ENCODE results near the gene ACOX3. TPM values are rescaled to one million over a fixed set of nuclear protein-coding genes. Genes with fewer than 3 reads are reported as not detected.
"Not testable (repeated sequence)": the region's sequence is repeated elsewhere in the genome, so short reads cannot be mapped to it uniquely, and the experiment has no call there.

The ACOX3 gene
- polyA plus RNA-seq, 3 donors: 15.9 to 20.6 (median 17.8) TPM

DNA sequence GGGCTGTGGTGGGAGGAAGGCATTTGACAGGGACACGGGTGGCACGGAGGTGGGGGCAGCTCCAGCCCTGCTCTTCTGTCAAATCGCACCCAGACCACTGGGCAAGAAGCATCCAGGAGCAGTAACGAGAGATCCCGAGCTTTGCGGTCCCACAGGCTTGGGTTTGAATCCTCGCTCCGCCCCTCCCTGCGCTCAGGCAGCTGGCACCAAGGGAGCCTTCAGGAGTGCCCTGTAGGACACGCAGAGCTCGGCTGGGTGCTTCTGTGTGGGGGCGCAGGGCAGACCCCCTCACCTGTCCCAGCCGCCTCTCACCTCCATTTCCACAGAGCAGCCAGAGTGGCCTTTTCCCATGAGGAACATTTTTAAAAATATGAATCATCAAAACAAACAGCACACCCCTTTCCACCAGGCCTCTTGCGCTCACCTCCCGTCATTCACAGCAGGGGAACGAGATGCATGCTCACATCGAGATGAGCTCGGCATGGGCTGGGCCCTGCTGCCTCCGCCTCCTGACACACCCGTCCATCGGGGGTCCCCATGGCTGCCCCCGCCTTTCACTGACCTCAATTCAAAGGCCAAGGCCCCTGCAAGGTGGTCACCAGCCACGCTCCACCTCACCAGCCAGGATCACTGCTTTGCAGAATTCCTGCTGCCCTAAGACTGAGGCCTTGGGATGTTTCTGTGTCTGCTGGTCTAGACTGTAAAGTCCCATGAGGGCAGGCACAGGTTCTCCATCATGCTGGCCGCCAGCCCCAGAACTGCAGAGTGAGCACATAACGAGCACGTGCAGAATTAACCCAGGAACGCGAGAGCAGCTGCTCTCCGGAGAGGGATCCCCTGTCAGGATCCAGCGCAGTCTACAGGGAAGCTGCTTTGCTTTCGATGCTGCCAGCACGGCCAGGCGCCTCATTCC is 52.7 kb downstream of the ACOX3 start:
- DNase-seq: no peak

DNA sequence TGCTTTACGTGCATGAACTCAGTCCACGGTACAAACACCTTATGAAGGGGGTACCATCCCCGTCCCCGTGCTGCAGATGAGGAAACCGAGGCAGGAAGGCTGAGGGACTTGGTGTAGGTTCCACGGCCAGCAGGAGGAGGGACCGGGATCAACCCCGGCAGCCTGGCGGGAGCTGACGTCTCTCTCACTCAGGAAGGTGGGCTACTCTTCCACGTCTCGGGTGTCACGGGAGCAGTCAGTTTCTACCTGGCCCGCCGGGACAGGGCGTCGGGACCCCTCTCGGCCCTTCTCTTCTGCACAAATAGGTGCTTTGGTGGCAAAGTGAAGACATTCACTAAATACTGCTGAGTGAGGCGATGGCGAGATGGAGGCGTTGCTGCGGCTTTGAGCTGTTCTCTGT is 53.3 kb downstream of the ACOX3 start:
- no peak for DNase-seq

DNA sequence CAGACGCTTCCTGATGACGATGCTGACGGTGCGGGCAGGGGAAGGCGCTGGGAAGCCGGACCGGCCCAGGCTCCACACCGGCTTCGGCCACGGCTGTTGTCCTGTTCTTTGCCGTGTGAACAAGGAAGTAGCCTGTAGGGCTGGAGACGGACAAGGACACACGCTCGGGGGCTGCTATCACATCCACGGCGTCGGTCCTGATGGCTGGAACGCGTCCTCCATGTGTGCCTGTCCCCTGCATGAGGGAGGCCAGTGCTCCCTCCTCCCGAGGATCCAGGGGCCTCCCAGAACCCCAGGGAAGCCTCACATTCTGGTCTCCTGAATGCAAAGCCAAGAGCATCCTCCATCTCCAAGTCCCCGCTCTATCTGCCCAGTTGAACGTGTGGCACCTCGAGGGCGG is 53.8 kb downstream of the ACOX3 start:
- no peak for DNase-seq

- DNase-seq: not testable (repeated sequence)
Measured at GRCh38 chr4:8386131-8386530, 54.4 kb downstream of the ACOX3 start.

DNA sequence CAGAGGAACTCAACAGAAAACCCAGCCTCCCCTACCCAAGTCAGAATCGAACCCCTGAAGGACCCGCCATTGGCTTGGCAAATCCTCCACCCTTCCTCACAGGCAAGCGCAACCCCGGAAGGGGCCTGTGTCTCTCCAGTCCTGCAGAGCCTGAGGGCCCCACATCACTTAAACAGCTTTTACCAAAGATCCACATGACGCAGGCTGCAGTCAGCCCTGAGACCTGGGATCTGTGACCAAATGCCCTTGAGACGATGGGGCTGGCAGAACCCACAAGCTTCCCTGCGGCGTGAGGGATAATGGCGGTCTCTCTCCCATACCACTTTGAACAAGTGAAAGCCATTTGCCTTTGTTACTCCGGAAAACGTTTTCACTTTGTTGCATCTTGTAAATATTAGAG is 54.9 kb downstream of the ACOX3 start:
- DNase-seq: no peak

GRCh38 chr4:8385106-8385505 is 55.4 kb downstream of the ACOX3 start:
- DNase-seq: no peak

- DNase-seq: no peak
Measured at GRCh38 chr4:8384397-8385060, 56.0 kb downstream of the ACOX3 start.

DNA sequence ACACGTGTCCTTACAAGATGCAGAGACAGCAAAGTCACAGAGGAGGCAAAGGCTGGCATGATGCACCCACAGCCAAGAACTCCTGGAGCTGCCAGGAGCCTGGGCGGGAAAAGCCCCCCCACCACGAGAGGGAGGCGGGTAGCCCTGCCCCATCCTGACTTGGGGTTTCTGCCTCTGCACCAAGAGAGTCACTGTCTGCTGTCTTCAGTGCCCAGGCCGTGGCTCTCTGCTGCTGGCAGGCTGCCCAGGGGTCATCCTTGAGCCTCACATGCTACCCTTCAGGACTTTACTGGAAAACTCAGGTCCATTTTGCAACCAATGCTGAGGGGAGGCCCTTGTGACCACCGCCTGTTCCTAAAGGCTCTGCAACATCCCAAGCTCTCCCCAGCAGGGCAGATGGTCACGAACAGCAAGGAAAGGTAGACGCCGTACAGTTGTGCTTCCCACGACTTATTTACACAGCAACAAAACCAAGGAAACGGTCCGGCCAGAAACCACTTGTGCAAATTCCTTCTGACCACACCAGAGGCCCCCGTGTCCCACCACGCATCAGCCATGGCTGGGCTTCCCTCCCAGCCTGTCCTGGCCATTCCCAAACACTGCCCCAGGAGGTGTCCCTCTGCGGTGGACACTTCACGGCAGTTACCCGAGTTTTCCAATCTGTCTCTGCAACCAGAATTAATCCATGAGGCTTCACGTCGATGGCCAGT is 56.9 kb downstream of the ACOX3 start:
- peak; percentile 55 for DNase-seq

GRCh38 chr4:8383016-8383415 is 57.5 kb downstream of the ACOX3 start:
- DNase-seq: no peak

- DNase-seq: no peak
Measured at GRCh38 chr4:8381814-8382581, 58.5 kb downstream of the ACOX3 start.

DNA sequence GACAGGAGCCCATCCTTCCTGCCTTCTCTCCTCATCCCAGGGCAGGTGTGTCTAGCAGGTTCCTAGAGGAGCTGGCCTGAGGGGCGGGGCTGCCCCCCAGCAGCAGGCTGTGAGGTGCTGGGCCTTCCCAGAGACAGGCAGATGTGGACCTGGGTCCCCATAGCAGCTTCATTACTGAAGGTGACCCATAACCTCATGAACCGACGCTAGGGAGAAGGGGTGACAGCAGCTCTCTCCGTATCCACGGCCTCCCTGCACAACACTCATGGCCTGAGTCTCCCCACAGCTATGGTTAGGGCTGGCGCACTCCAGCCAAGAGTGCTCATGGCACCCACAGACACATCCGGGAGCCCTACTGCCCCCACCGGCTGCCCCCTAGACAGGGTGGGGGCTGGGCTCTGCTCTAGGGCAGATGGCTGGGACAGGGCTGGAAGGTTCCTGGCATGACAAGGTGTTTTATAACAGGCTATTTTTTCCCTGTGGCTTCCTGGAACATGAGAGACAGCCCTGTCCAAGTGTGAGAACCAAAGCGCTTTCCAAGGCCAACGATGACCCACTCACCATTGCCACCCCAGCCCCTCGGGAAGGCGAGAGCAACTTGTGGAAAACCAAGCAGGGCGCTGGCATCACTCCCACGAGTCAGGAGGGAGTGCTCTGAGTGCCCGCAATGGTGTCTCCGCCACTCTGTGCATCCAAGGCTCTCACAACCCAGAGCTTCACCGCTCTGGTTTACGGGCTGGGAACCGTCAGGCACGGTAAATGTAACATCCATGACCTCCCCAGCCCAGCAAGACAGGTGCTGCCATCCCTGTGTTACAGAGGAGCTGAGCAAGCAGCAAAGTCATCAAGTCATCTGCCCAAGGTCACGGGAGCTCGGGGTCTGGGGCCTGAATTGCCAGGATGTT is 59.8 kb downstream of the ACOX3 start:
- DNase-seq: no peak

- DNase-seq: no peak
Measured at GRCh38 chr4:8379771-8380170, 60.8 kb downstream of the ACOX3 start.

DNA sequence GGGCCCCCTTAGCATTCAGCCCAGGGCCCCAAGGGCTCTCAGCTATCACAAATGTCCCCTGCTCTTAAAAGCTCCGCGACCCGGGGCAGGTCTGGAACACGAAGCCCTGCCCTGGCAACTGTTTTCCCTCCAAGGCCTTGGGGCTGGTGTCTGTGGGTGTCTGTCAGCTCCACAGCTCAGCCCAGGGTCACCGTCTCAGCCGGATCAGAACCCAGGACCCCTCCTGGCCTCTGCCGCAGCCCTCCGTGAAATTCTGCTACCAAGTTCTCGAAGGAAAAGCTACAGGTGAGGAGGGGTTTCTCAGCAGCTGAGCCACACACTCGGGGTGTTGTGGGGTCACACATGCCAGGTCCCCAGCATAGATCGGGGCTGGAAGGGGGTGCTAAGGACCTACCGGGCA is 61.2 kb downstream of the ACOX3 start:
- no peak for DNase-seq

DNA sequence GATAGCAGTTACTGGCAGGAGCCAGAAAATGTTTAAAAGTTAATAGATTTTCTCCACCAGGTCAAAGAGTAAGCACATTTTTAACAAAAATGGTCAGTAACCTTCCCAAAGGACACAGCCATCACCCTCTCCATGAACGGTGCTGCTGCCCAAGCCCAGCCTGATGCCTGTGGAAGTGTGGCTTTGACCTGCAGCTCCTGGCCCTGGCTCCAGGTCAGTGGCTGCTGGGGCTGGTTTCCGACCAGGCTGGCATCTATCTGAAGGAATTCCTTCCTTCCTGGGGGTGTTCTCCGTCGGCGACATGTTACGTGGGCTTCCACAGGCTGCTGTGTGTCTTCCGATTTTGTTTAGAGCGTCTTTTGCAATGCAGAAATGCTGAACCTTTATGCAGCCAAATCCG is 61.7 kb downstream of the ACOX3 start:
- no peak for DNase-seq

DNA sequence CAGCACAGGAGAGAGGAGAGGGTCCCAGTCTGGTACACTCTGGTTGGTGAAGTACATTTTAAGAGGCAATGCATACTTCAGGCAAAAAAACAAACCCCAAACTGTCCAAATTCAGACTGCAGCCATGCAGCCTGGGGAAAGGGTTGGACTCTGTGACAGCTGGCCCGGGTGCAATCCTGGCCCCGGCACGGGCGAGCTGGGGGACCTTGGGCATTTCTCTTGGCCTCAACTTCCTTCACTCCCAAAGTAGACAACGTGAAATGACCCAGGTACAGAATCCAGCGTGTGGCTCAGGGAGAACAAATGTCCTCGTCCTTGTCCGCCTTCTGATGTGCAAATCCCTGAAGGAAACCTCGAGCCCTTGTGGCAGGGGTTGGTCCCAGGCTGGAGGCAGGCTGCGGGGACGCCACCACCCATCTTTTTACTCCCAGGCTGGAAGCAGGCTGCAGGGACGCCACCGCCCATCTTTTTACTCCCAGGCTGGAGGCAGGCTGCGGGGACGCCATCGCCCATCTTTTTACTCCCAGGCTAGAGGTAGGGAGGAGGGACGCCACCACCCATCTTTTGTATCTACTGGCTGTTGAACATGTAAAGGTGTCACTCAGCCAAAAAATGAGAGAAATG is 62.3 kb downstream of the ACOX3 start:
- no peak for DNase-seq

GRCh38 chr4:8377103-8378075 is 63.1 kb downstream of the ACOX3 start:
- DNase-seq: no peak

DNA sequence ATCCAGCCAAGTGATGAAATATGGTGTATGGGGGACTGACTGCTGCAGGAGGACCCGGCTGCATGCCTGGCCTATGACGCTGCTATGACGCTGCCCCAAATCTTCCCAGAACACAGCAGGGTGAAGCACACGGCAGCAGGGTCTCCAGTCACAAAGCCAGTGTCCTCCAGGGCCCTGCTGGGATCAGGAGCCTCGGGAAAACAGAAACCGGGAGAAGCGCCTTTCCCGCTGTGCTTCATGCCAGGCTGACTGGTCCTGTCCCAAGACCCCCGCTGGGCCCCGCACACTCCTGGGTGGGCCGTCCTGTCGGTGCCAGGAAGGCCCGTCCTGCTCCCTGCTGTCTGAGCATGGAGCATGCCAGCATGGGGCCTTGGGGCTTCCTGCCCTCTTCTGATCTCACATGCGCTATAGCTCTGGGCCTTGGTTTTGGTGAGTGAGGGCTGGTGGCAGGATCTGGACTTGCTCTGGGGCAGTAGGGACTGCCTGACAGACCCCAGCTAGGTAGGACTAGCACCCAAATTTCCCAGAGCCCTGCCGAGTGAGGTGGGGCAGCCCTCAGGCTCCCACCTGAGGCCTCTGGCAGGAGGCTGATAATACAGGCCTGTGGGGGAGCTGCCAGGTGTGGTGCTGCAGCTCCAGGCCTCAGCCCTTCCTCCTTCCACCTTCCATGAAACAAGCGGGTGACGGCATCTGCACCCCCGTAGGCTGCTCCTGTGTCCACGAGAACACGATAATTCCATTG is 64.0 kb downstream of the ACOX3 start:
- no peak for DNase-seq

Data from renal pelvis (tissue), 4 donors.